ENCODE results near the gene RNF144A. TPM values are rescaled to one million over a fixed set of nuclear protein-coding genes. Genes with fewer than 3 reads are reported as not detected.

Gene RNF144A
- total RNA-seq, 1 experiment from 2014 or later: 13.0 TPM

DNA sequence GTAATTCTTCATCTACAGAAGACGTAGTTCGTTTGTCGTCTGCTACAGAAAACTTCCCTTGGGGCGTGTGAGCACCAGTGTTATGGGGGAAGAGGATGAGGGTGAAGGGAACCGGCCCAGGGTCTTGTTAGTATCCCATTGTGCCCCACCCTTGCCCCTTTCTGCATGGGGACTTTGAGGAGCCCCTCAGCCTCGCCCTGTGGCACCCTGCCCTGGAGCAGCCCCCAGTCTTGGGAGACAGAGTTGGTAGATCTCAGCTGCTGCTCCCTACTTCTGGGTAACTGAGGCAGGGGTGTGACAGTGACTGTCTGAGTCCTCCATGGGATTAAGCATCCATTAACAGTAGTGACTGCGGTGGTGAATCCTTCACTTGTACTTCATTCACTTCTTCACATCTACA lies 50.1 kb downstream of the RNF144A start:
- H3K4me2 ChIP-seq (ENCODE audit: low read length): no peak overlapping the region
- no peak overlapping the region for H3K27ac ChIP-seq (ENCODE audit: low read depth, low read length)
- no peaks in the 10 kb centered on the region for H3K9me3 ChIP-seq (ENCODE audit: control insufficient read depth in 1 of 2, insufficient read depth in 1 of 2, low read depth in 1 of 2, low read length in 2 of 2)
- H2AFZ ChIP-seq (ENCODE audit: low read depth, low read length, poor library complexity, severe bottlenecking): no peak overlapping the region
- DNase-seq (ENCODE audit: low read depth, low spot score) (no peak), ATAC-seq (no peak)
- H3K9me2 ChIP-seq (ENCODE audit: insufficient read depth): no peaks in the 10 kb centered on the region
- H3K9ac ChIP-seq (ENCODE audit: low read length): no peak overlapping the region
- H3K4me1 ChIP-seq (ENCODE audit: control insufficient read depth in 1 of 2, insufficient read depth in 2 of 2, low read length in 2 of 2): peaks cover 0 to 6% of the 10 kb centered on the region in 2 experiments; a peak in 1 of 4 replicates
- no peaks in the 10 kb centered on the region for H3K27me3 ChIP-seq (ENCODE audit: insufficient read depth, low read length)
- no peaks in the 10 kb centered on the region for H3K79me2 ChIP-seq (ENCODE audit: insufficient read depth, low read length)
- H4K20me1 ChIP-seq (ENCODE audit: insufficient read depth): no peaks in the 10 kb centered on the region
- TF ChIP-seq JUND (IDR thresholded peaks at IDR 0.05) (no peak), ELF1 (IDR thresholded peaks at IDR 0.05; ENCODE audit: borderline replicate concordance, low read depth) (no peak), SP1 (IDR thresholded peaks at IDR 0.05; ENCODE audit: low read depth) (no peak), FOSL1 (IDR thresholded peaks at IDR 0.05; ENCODE audit: low read depth) (no peak), EZH2phosphoT487 (IDR thresholded peaks at IDR 0.05; ENCODE audit: borderline replicate concordance) (no peak), SRF (IDR thresholded peaks at IDR 0.05; ENCODE audit: low read depth) (no peak), POLR2AphosphoS5 (IDR thresholded peaks at IDR 0.05; ENCODE audit: low read depth, low read length) (no peak), EGR1 (IDR thresholded peaks at IDR 0.05; ENCODE audit: low read depth) (no peak), TCF7L2 (IDR thresholded peaks at IDR 0.05; ENCODE audit: borderline replicate concordance, extremely low read depth, insufficient read depth, insufficient read length) (no peak), POLR2A (IDR thresholded peaks at IDR 0.05; ENCODE audit: borderline replicate concordance, extremely low read depth, insufficient read depth, insufficient read length) (no peak), ZNF274 (IDR thresholded peaks at IDR 0.05; ENCODE audit: low read depth, low read length) (no peak)
- TF ChIP-seq, protein P1, sequence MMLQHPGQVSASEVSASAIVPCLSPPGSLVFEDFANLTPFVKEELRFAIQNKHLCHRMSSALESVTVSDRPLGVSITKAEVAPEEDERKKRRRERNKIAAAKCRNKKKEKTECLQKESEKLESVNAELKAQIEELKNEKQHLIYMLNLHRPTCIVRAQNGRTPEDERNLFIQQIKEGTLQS (IDR thresholded peaks at IDR 0.05): no peak
- H3K36me3 ChIP-seq (ENCODE audit: control insufficient read depth in 1 of 2, insufficient read depth in 2 of 2, low read length in 2 of 2): no peaks in the 10 kb centered on the region
- intact Hi-C loops (cut with micrococcal nuclease): no loop called here
- ChIA-PET POLR2A (no interaction called here), CTCF (no interaction called here), RAD21 (ENCODE audit: low non-redundant PET in 1 of 2, low total read pairs in 2 of 2, uncharacterized antibody in 2 of 2, unreplicated experiment in 2 of 2) (no interaction called here)
- H3K4me3 ChIP-seq (replicated peaks in 1 of 2; ENCODE audit: low read depth in 1 of 2, low read length in 2 of 2): no peak overlapping the region
- no TSS peak for BruUV-seq (replicated peaks)

Measured in HCT116 (cell line).